GM21423 (cell line): ENCODE data around the gene KRT3.
"Not testable (repeated sequence)": the region's sequence is repeated elsewhere in the genome, so short reads cannot be mapped to it uniquely, and the experiment has no call there.

Experiments used
- ATAC-seq: cut with Tn5 transposase; IDR thresholded peaks from one replicate; pipeline ENCODE4 v1.9.1; 2021; ENCODE audit warnings: mild to moderate bottlenecking, moderate library complexity; ENCODE audit not compliant: unreplicated experiment

Gene KRT3

GRCh38 chr12:52799505-52800211 is 3.7 kb upstream of the KRT3 start:
- no peak for ATAC-seq

GRCh38 chr12:52798671-52799504 is 3.0 kb upstream of the KRT3 start:
- ATAC-seq: no peak

- ATAC-seq: no peak
Observed at GRCh38 chr12:52798003-52798670, 2.2 kb upstream of the KRT3 start.

- no peak for ATAC-seq
Observed at GRCh38 chr12:52797529-52797894, 1.6 kb upstream of the KRT3 start.

GRCh38 chr12:52796839-52797528 is 1.1 kb upstream of the KRT3 start:
- ATAC-seq: no peak

GRCh38 chr12:52796429-52796794 is 495 bp upstream of the KRT3 start:
- no peak for ATAC-seq

GRCh38 chr12:52795332-52795674 is 614 bp downstream of the KRT3 start:
- not testable (repeated sequence) for ATAC-seq

- ATAC-seq: no peak
Observed at GRCh38 chr12:52794479-52795331, 1.2 kb downstream of the KRT3 start.

- no peak for ATAC-seq
Observed at GRCh38 chr12:52792185-52793029, 3.5 kb downstream of the KRT3 start.

- ATAC-seq: no peak
Observed at GRCh38 chr12:52791271-52792184, 4.4 kb downstream of the KRT3 start.

GRCh38 chr12:52790427-52791270 is 5.3 kb downstream of the KRT3 start:
- no peak for ATAC-seq

- no peak for ATAC-seq
Observed at GRCh38 chr12:52789637-52790426, 6.1 kb downstream of the KRT3 start.

- ATAC-seq: no peak
Observed at GRCh38 chr12:52788876-52789636, 6.9 kb downstream of the KRT3 start.

- no peak for ATAC-seq
Observed at GRCh38 chr12:52788192-52788875, 7.6 kb downstream of the KRT3 start.
